Measurements from ENCODE around the gene DLGAP1. TPM values are rescaled to one million over a fixed set of nuclear protein-coding genes. Genes with fewer than 3 reads are reported as not detected.
A peak's percentile ranks its signal among the peaks of the same experiment; 100 is the strongest.

DLGAP1 gene
- total and polyA plus RNA-seq, 2 of the 13 experiments (the other 11 are each of a cell fraction or from before 2014, with no cell fraction given), result 0.01 TPM; not detected in 1

DNA sequence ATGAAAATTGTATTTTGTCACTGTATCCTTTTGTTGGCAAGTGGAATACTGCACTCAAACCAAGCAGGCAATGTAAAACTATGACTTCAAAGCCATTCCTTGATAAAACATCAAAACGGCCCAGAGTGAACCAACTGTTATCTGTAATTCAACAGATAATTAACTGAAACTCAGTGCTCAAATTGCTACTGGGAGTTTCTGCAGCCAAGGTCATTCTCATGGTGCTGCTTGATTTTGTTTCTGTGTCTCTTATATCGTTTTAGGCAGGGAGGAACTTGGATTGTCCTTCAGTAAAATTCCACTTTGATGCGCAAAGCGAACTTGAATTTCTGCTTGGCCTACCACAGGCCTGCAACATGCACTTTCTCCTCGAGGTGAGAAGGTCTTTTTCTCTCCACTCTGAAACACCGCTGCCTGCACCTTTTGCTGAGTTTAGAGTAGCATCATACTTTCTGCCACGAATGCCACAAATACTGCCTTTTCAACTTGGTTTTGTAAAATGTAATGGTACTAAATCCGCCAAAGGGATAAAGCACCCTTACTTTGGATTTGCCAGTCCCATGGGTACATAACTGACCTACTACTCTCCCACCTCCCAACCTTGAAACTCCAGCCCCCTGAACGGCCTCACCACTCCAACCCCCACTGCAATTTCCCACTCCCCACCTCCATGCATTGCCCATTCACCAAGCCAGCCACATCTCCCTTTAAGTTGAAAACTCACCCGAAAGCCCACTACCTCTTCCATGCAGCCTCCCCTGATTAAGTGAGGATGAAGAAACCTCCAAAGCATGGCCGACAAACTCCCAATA is 800.5 kb downstream of the DLGAP1 start (continued):
- peak; percentile 73; the same call in 1 of the 2 replicates for TF ChIP-seq NCOA2 (CRISPR knock-in tag; IDR thresholded peaks at IDR 0.05)
- no peak for TF ChIP-seq KLF16 (CRISPR knock-in tag; IDR thresholded peaks at IDR 0.05)
- TF ChIP-seq SIN3A (IDR thresholded peaks at IDR 0.05; ENCODE audit: borderline replicate concordance, low read depth, low read length), result no peak
- TF ChIP-seq, protein P1, sequence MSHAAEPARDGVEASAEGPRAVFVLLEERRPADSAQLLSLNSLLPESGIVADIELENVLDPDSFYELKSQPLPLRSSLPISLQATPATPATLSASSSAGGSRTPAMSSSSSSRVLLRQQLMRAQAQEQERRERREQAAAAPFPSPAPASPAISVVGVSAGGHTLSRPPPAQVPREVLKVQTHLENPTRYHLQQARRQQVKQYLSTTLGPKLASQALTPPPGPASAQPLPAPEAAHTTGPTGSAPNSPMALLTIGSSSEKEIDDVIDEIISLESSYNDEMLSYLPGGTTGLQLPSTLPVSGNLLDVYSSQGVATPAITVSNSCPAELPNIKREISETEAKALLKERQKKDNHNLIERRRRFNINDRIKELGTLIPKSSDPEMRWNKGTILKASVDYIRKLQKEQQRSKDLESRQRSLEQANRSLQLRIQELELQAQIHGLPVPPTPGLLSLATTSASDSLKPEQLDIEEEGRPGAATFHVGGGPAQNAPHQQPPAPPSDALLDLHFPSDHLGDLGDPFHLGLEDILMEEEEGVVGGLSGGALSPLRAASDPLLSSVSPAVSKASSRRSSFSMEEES (CRISPR knock-in tag; IDR thresholded peaks at IDR 0.05), result no peak

DNA sequence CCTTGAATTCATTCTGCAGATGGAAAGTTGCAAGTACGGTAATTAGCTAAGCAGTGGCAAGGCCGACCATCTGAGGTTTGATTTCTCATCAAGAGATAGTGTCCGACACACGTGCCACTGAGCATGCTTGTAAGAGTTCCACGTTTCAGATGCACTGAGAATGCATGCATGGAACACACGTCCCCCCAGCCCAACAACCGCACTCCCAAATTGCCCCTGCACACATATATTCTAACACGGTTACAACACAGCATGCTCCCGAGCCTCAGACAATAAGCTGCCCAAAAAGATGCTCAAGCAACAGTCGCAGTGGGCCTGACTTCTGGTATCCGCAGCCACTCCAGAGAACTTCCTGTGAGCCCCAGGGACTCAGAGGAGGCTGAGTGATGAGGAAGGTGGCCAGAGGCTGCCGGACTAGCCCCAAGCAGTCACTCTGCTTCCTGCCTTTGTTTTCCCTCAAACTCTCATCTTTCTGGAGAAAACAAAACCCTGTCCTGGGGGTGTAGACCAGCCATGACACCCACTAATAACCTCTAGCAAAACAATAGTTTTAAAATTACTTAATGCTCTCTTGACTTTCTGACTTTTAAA is 801.2 kb downstream of the DLGAP1 start:
- H2AFZ ChIP-seq (ENCODE audit: low read length), result no peak overlapping the region
- H3K4me2 ChIP-seq (ENCODE audit: low read depth, low read length), result 0 out of 2 replicates have a peak overlapping the region, but pooled peaks have one; percentile 25
- no peaks in the 10 kb centered on the region for H3K36me3 ChIP-seq (replicated peaks in 1 of 2; ENCODE audit: control insufficient read depth in 1 of 2, insufficient read depth in 2 of 2, low read length in 2 of 2)
- H3K9ac ChIP-seq (ENCODE audit: insufficient read depth, low read depth, low read length), result peak overlapping the region; percentile 18; the same call in 1 of the 2 replicates
- peak overlapping the region; percentile 67 for H3K27ac ChIP-seq (ENCODE audit: extremely low read length, insufficient read depth, low read length)
- ChIA-PET POLR2A (interaction anchor here (0.9 to 5.3 kb wide), 4 partner anchors 11 to 58 kb away, joined by 3 to 47 read pairs (median 28); no protein-coding TSS in a partner anchor), CTCF (ENCODE audit: low intra/inter-chr PET ratio, low total read pairs) (no interaction called here)
- ATAC-seq, result no peak; the same call in 1 of the 3 replicates
- DNase-seq (ENCODE audit: low spot score), result no peak
- no peaks in the 10 kb centered on the region for H3K27me3 ChIP-seq (ENCODE audit: control insufficient read depth in 1 of 2, insufficient read depth in 2 of 2, low read length in 2 of 2)
- no peak overlapping the region for H3K4me3 ChIP-seq (replicated peaks in 1 of 3; ENCODE audit: insufficient read depth in 1 of 3, low read depth in 2 of 3, low read length in 3 of 3)
- no TSS peak for BruUV-seq (replicated peaks)
- no peaks in the 10 kb centered on the region for H3K9me3 ChIP-seq (ENCODE audit: low read length)
- intact Hi-C loops (cut with micrococcal nuclease; ENCODE audit: unreplicated experiment) (loop anchor here (5.0 kb wide), 1 partner anchor 37 kb away; no protein-coding TSS in a partner anchor), in situ Hi-C loops (cut with HindIII; ENCODE audit: extremely low pct_ligation_motif_present, low pct_unique_long_range_greater_than_20kb) (no loop called here)
- no peak for FAIRE-seq
- no peaks in the 10 kb centered on the region for H4K20me1 ChIP-seq (ENCODE audit: insufficient read depth, low read length)
- H3K4me1 ChIP-seq (ENCODE audit: insufficient read depth, low read length), result peaks cover 75% of the 10 kb centered on the region
- 95% methylated on average over 12 of the region's 12 CpGs for WGBS (ENCODE audit: low lambda C conversion rate)
- H3K79me2 ChIP-seq (ENCODE audit: insufficient read depth, low read length), result no peaks in the 10 kb centered on the region
- no peak for TF ChIP-seq ZFY (CRISPR knock-in tag; IDR thresholded peaks at IDR 0.05)
- TF ChIP-seq, protein P2, sequence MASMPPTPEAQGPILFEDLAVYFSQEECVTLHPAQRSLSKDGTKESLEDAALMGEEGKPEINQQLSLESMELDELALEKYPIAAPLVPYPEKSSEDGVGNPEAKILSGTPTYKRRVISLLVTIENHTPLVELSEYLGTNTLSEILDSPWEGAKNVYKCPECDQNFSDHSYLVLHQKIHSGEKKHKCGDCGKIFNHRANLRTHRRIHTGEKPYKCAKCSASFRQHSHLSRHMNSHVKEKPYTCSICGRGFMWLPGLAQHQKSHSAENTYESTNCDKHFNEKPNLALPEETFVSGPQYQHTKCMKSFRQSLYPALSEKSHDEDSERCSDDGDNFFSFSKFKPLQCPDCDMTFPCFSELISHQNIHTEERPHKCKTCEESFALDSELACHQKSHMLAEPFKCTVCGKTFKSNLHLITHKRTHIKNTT (CRISPR knock-in tag; IDR thresholded peaks at IDR 0.05), result no peak
- TF ChIP-seq, protein P3, sequence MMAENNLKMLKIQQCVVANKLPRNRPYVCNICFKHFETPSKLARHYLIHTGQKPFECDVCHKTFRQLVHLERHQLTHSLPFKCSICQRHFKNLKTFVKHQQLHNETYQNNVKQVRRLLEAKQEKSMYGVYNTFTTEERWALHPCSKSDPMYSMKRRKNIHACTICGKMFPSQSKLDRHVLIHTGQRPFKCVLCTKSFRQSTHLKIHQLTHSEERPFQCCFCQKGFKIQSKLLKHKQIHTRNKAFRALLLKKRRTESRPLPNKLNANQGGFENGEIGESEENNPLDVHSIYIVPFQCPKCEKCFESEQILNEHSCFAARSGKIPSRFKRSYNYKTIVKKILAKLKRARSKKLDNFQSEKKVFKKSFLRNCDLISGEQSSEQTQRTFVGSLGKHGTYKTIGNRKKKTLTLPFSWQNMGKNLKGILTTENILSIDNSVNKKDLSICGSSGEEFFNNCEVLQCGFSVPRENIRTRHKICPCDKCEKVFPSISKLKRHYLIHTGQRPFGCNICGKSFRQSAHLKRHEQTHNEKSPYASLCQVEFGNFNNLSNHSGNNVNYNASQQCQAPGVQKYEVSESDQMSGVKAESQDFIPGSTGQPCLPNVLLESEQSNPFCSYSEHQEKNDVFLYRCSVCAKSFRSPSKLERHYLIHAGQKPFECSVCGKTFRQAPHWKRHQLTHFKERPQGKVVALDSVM (CRISPR knock-in tag; IDR thresholded peaks at IDR 0.05), result peak; percentile 92
- TF ChIP-seq, protein P4, sequence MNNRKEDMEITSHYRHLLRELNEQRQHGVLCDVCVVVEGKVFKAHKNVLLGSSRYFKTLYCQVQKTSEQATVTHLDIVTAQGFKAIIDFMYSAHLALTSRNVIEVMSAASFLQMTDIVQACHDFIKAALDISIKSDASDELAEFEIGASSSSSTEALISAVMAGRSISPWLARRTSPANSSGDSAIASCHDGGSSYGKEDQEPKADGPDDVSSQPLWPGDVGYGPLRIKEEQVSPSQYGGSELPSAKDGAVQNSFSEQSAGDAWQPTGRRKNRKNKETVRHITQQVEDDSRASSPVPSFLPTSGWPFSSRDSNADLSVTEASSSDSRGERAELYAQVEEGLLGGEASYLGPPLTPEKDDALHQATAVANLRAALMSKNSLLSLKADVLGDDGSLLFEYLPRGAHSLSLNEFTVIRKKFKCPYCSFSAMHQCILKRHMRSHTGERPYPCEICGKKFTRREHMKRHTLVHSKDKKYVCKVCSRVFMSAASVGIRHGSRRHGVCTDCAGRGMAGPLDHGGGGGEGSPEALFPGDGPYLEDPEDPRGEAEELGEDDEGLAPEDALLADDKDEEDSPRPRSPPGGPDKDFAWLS (CRISPR knock-in tag; IDR thresholded peaks at IDR 0.05; ENCODE audit: borderline replicate concordance), result no peak
- no peak for TF ChIP-seq TOPORS (CRISPR knock-in tag; IDR thresholded peaks at IDR 0.05)
- TF ChIP-seq FOSL2 (CRISPR knock-in tag; IDR thresholded peaks at IDR 0.05), result 0 out of 2 replicates have a peak, but pooled peaks have one; percentile 7
- no peak for TF ChIP-seq LCORL (IDR thresholded peaks at IDR 0.05)
- TF ChIP-seq LCORL (CRISPR knock-in tag; IDR thresholded peaks at IDR 0.05), result no peak
- TF ChIP-seq, protein P5, sequence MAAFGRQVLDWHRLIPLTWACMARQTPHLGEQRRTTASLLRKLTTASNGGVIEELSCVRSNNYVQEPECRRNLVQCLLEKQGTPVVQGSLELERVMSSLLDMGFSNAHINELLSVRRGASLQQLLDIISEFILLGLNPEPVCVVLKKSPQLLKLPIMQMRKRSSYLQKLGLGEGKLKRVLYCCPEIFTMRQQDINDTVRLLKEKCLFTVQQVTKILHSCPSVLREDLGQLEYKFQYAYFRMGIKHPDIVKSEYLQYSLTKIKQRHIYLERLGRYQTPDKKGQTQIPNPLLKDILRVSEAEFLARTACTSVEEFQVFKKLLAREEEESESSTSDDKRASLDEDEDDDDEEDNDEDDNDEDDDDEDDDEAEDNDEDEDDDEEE (CRISPR knock-in tag; IDR thresholded peaks at IDR 0.05), result 0 out of 2 replicates have a peak, but pooled peaks have one; percentile 61

Measured in HepG2 (cell line).